Neuronal stem cell (in vitro differentiated cells): Measurements from ENCODE around the gene MARS1.
"Not testable (repeated sequence)": the region's sequence is repeated elsewhere in the genome, so short reads cannot be mapped to it uniquely, and the experiment has no call there.

Experiments used
- DNase-seq: peaks from one replicate; pipeline ENCODE4 v3.0.0-alpha.2; 2013; ENCODE audit warnings: low spot score
- H2AFZ ChIP-seq: one replicate; pipeline ENCODE4 v1.6.1; 2013; ENCODE audit warnings: mild to moderate bottlenecking, low read length, inconsistent platforms
- H2AK5ac ChIP-seq: 2 replicates; pipeline ENCODE4 v1.6.1; 2013; ENCODE audit warnings: low read depth, mild to moderate bottlenecking, inconsistent platforms, low read length, moderate library complexity, mixed read lengths
- H2BK120ac ChIP-seq: 2 replicates; pipeline ENCODE4 v1.6.1; 2013; ENCODE audit warnings: low read depth, mild to moderate bottlenecking, inconsistent platforms, low read length, moderate library complexity, mixed read lengths
- H2BK12ac ChIP-seq: one replicate; pipeline ENCODE4 v1.6.1; 2013; ENCODE audit warnings: low read length, inconsistent platforms
- H2BK15ac ChIP-seq: 2 replicates; pipeline ENCODE4 v1.6.1; 2013; ENCODE audit warnings: mild to moderate bottlenecking, low read length, inconsistent platforms, mixed read lengths
- H2BK5ac ChIP-seq: one replicate; pipeline ENCODE4 v1.6.1; 2013; ENCODE audit warnings: inconsistent platforms, mild to moderate bottlenecking, low read length, moderate library complexity
- H3K14ac ChIP-seq: one replicate; pipeline ENCODE4 v1.6.1; 2013; ENCODE audit warnings: low read length, inconsistent platforms
- H3K18ac ChIP-seq: 2 replicates; pipeline ENCODE4 v1.6.1; 2013; ENCODE audit warnings: low read length, inconsistent platforms
- H3K23ac ChIP-seq: 2 replicates; pipeline ENCODE4 v1.6.1; 2013; ENCODE audit warnings: low read depth, mild to moderate bottlenecking, mixed read lengths, low read length, inconsistent platforms; ENCODE audit not compliant: poor library complexity
- H3K27ac ChIP-seq: replicated peaks from 3 replicates; pipeline ENCODE4 v1.5.1; 2013; ENCODE audit warnings: low read length, inconsistent platforms
- H3K27me3 ChIP-seq, 3 experiments: 2 replicates each; pipeline ENCODE4 v1.6.1; 2013; ENCODE audit warnings: low read length in 3 of 3, mild to moderate bottlenecking in 2 of 3, inconsistent platforms in 1 of 3, low read depth in 1 of 3, mixed read lengths in 1 of 3, moderate library complexity in 1 of 3; ENCODE audit not compliant: control insufficient read depth in 3 of 3, insufficient read depth in 3 of 3
- H3K36me3 ChIP-seq, 2 donors: replicated peaks in 1 of 2; 2 replicates each; pipeline ENCODE4 v1.6.1; 2013; ENCODE audit warnings: low read length in 2 of 2; ENCODE audit not compliant: control insufficient read depth in 2 of 2, insufficient read depth in 2 of 2
- H3K4ac ChIP-seq: 2 replicates; pipeline ENCODE4 v1.6.1; 2013; ENCODE audit warnings: inconsistent platforms, mild to moderate bottlenecking, low read length, moderate library complexity
- H3K4me1 ChIP-seq, 2 donors: 1 replicate in 1 of 2; 2 replicates in 1 of 2; pipeline ENCODE4 v1.6.1; 2013; ENCODE audit warnings: low read length in 2 of 2, low read depth in 1 of 2; ENCODE audit not compliant: control insufficient read depth in 2 of 2, insufficient read depth in 1 of 2
- H3K4me2 ChIP-seq: one replicate; pipeline ENCODE4 v1.6.1; 2013; ENCODE audit warnings: mild to moderate bottlenecking, low read length, inconsistent platforms; ENCODE audit not compliant: insufficient read depth, poor library complexity, severe bottlenecking
- H3K4me3 ChIP-seq, 2 donors: 2 replicates each; pipeline ENCODE4 v1.5.1; 2013; ENCODE audit warnings: low read length in 2 of 2, mild to moderate bottlenecking in 2 of 2, inconsistent platforms in 1 of 2, moderate library complexity in 1 of 2
- H3K79me1 ChIP-seq: one replicate; pipeline ENCODE4 v1.6.1; 2013; ENCODE audit warnings: low read depth, mild to moderate bottlenecking, inconsistent platforms, low read length, moderate library complexity
- H3K9ac ChIP-seq: one replicate; pipeline ENCODE4 v1.6.1; 2013; ENCODE audit warnings: mild to moderate bottlenecking, low read depth, low read length, inconsistent platforms; ENCODE audit not compliant: poor library complexity
- H3K9me3 ChIP-seq, 2 donors: replicated peaks in 1 of 2; 2 replicates each; pipeline versions ENCODE3 to v1.6.1; 2013; ENCODE audit warnings: low read length in 2 of 2, mild to moderate bottlenecking in 2 of 2, inconsistent platforms in 1 of 2, low read depth in 1 of 2, mixed read lengths in 1 of 2, moderate library complexity in 1 of 2; ENCODE audit not compliant: control insufficient read depth in 2 of 2, insufficient read depth in 1 of 2
- H4K8ac ChIP-seq: one replicate; pipeline ENCODE4 v1.6.1; 2013; ENCODE audit warnings: low read depth, mild to moderate bottlenecking, inconsistent platforms, low read length, moderate library complexity
- H4K91ac ChIP-seq: one replicate; pipeline ENCODE4 v1.6.1; 2013; ENCODE audit warnings: low read length, low read depth, mild to moderate bottlenecking, inconsistent platforms; ENCODE audit not compliant: poor library complexity
- WGBS, 2 donors: extraction: QIAGEN DNeasy Blood & Tissue Kit; methylation state at CpG; one replicate each; pipeline ENCODE4 v1.1.7; 2013; ENCODE audit warnings: missing lambda C conversion rate in 2 of 2, mixed read lengths in 1 of 2; ENCODE audit not compliant: insufficient read length in 2 of 2, insufficient replicate concordance in 1 of 2; ENCODE audit errors: extremely low coverage in 2 of 2; 5-methylcytosine and 5-hydroxymethylcytosine counted together

The MARS1 gene

DNA sequence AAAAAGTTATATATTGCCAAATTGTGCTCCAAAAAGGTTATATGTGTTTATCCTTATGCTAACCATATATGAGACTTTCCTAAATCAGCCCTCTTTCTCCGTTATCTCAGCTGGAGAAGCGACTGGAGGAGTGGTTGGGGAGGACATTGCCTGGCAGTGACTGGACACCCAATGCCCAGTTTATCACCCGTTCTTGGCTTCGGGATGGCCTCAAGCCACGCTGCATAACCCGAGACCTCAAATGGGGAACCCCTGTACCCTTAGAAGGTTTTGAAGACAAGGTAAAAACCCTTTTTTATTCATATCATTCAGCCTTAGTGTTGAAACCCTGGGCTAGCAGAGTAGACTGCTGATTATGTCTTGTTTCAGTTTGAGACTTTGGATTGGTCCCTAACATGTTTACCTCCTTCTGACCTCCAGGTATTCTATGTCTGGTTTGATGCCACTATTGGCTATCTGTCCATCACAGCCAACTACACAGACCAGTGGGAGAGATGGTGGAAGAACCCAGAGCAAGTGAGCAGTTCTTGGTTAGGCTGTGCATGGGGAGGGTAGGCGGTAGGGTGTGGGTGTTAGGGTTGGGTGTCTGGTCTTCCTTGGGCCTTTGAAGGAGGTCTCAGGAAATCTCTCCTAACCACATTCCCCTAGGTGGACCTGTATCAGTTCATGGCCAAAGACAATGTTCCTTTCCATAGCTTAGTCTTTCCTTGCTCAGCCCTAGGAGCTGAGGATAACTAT, 23.9 kb downstream of the MARS1 start:
- no peak overlapping the region for H3K27ac ChIP-seq
- H3K79me1 ChIP-seq, result no peaks in the 10 kb centered on the region
- H3K4ac ChIP-seq, result no peak overlapping the region
- no peak overlapping the region for H3K18ac ChIP-seq
- no peak overlapping the region for H2BK15ac ChIP-seq
- H2BK5ac ChIP-seq, result no peak overlapping the region
- no peak overlapping the region for H4K91ac ChIP-seq
- WGBS, 2 donors, result no CpG with 5 or more reads among the region's 7 CpGs
- no peak overlapping the region for H2BK12ac ChIP-seq
- H4K8ac ChIP-seq, result no peak overlapping the region
- no peak overlapping the region for H3K4me2 ChIP-seq
- H3K9ac ChIP-seq, result no peak overlapping the region
- no peak for DNase-seq
- H2AK5ac ChIP-seq, result no peak overlapping the region
- no peak overlapping the region for H2BK120ac ChIP-seq
- H3K23ac ChIP-seq, result no peak overlapping the region
- peaks cover 41 to 81% of the 10 kb centered on the region in 2 donors for H3K36me3 ChIP-seq
- H3K14ac ChIP-seq, result no peak overlapping the region
- H3K27me3 ChIP-seq, result no peaks in the 10 kb centered on the region
- H2AFZ ChIP-seq, result no peak overlapping the region
- peaks cover 0 to 2% of the 10 kb centered on the region in 2 donors for H3K9me3 ChIP-seq
- H3K4me3 ChIP-seq, result no peak overlapping the region
- no peaks in the 10 kb centered on the region for H3K4me1 ChIP-seq

- no peak overlapping the region for H3K14ac ChIP-seq
- H3K18ac ChIP-seq, result no peak overlapping the region
- DNase-seq, result no peak
- no peak overlapping the region for H4K91ac ChIP-seq
- H3K4me2 ChIP-seq, result no peak overlapping the region
- H2AFZ ChIP-seq, result no peak overlapping the region
- H2BK120ac ChIP-seq, result no peak overlapping the region
- no peak overlapping the region for H2BK15ac ChIP-seq
- H3K27ac ChIP-seq, result no peak overlapping the region
- no peak overlapping the region for H3K9ac ChIP-seq
- H3K79me1 ChIP-seq, result no peaks in the 10 kb centered on the region
- no peak overlapping the region for H3K23ac ChIP-seq
- H2BK12ac ChIP-seq, result no peak overlapping the region
- no peak overlapping the region for H3K4me3 ChIP-seq
- peaks cover 0 to 2% of the 10 kb centered on the region in 2 donors for H3K9me3 ChIP-seq
- no peaks in the 10 kb centered on the region for H3K27me3 ChIP-seq
- no peak overlapping the region for H3K4ac ChIP-seq
- WGBS, 2 donors, result no CpG with 5 or more reads among the region's 6 CpGs
- H2BK5ac ChIP-seq, result no peak overlapping the region
- H2AK5ac ChIP-seq, result no peak overlapping the region
- H4K8ac ChIP-seq, result no peak overlapping the region
- H3K36me3 ChIP-seq, result peaks cover 47 to 90% of the 10 kb centered on the region in 2 donors
- no peaks in the 10 kb centered on the region for H3K4me1 ChIP-seq
These were observed 24.8 kb downstream of the MARS1 start for GRCh38 chr12:57512665-57513064.

DNA sequence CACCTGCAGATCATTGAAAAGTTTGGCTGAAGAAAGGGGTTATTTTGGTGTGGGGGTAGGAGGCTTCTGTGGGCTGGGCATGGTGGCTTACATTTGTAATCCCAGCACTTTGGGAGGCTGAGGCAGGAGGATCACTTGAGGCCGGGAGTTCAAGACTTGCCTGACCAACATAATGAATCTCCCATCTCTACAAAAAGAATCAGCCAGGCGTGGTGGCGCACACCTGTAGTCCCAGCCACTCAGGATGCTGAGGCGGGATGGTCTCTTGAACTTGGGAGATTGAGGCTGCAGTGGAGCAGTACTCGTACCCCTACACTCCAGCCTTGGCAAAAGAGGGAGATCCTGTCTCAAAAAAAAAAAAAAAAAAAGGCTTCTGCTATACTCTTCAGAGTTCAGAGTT, 25.4 kb downstream of the MARS1 start:
- Histone ChIP-seq H3K4ac (no peak overlapping the region), H3K4me3 (no peak overlapping the region), H3K36me3 (peaks cover 47 to 96% of the 10 kb centered on the region in 2 donors), H2BK15ac (no peak overlapping the region), H2BK5ac (no peak overlapping the region), H4K8ac (no peak overlapping the region), H3K27me3 (no peaks in the 10 kb centered on the region), H3K79me1 (no peaks in the 10 kb centered on the region), H2BK12ac (no peak overlapping the region), H3K9ac (no peak overlapping the region), H3K23ac (no peak overlapping the region), H3K4me2 (no peak overlapping the region), H4K91ac (no peak overlapping the region), H3K14ac (no peak overlapping the region), H2AFZ (no peak overlapping the region), H2BK120ac (no peak overlapping the region), H2AK5ac (no peak overlapping the region), H3K27ac (no peak overlapping the region), H3K4me1 (no peaks in the 10 kb centered on the region), H3K9me3 (peaks cover 0 to 2% of the 10 kb centered on the region in 2 donors), H3K18ac (no peak overlapping the region)
- no peak for DNase-seq
- no CpG with 5 or more reads among the region's 5 CpGs for WGBS, 2 donors

GRCh38 chr12:57513677-57514076, 25.8 kb downstream of the MARS1 start:
- not testable (repeated sequence) for H2AK5ac ChIP-seq, H4K91ac ChIP-seq, H3K9me3 ChIP-seq, H2BK120ac ChIP-seq, H2BK12ac ChIP-seq, DNase-seq, H3K27ac ChIP-seq, H3K18ac ChIP-seq, H4K8ac ChIP-seq, H3K4me1 ChIP-seq, H3K23ac ChIP-seq, H3K4me3 ChIP-seq, H3K27me3 ChIP-seq, H3K4me2 ChIP-seq, H3K4ac ChIP-seq, H3K9ac ChIP-seq, H2BK5ac ChIP-seq, H2AFZ ChIP-seq, H2BK15ac ChIP-seq, H3K14ac ChIP-seq, H3K79me1 ChIP-seq
- no CpG with 5 or more reads among the region's 6 CpGs for WGBS, 2 donors
- peaks cover 47 to 97% of the 10 kb centered on the region in 2 donors for H3K36me3 ChIP-seq
